GM12874 (cell line): ENCODE results near the gene STK4.
A peak's percentile ranks its signal among the peaks of the same experiment; 100 is the strongest.

Experiments used
- TF ChIP-seq, protein P1 (sequence below): IDR thresholded peaks from 2 replicates; pipeline ENCODE4 v1.5.1; 2011; ENCODE audit warnings: low read depth, mild to moderate bottlenecking, control low read depth, low read length, moderate library complexity; ENCODE audit not compliant: insufficient read depth

Gene STK4

DNA sequence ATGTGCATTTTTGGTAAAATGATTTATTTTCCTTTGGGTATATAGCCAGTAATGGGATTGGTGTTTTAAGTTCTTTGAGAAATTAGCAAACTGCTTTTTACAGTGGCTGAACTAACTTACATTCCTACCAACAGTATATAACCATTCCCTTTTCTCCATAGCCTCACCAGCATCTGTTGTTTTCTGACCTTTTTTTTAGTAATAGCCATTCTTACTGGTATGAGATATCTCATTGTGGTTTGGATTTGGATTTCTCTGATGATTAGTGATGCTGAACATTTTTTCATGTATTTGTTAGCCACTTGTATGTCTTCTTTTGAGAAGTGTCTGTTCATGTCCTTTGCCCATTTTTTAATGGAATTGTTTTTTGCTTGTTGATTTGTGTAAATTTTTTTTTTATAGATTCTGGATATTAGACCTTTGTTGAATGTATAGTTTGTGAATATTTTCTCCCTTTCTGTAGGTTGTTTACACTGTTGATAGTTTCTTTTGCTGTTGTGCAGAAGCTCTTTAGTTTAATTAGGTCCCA is 42.3 kb downstream of the STK4 start:
- TF ChIP-seq, protein P1, sequence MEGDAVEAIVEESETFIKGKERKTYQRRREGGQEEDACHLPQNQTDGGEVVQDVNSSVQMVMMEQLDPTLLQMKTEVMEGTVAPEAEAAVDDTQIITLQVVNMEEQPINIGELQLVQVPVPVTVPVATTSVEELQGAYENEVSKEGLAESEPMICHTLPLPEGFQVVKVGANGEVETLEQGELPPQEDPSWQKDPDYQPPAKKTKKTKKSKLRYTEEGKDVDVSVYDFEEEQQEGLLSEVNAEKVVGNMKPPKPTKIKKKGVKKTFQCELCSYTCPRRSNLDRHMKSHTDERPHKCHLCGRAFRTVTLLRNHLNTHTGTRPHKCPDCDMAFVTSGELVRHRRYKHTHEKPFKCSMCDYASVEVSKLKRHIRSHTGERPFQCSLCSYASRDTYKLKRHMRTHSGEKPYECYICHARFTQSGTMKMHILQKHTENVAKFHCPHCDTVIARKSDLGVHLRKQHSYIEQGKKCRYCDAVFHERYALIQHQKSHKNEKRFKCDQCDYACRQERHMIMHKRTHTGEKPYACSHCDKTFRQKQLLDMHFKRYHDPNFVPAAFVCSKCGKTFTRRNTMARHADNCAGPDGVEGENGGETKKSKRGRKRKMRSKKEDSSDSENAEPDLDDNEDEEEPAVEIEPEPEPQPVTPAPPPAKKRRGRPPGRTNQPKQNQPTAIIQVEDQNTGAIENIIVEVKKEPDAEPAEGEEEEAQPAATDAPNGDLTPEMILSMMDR: no peak

DNA sequence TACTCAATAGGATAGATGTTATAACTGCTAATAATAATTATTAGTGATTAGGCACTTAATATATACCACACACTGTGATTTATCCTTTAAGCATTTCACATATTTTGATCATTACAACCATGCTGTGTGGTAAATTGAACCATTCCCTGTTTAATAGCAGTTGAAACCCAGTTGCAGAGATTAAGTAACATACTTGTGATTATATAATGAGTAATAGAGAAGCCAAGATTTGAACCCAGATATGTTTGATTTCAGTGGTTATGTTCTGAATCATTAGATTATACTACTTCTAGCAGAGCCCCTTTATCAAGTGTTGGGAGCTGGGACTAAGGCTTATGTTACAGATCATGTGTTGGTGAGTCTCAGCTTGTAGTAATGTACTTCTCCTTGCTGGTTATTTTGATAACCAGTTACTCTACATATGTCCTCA is 44.1 kb downstream of the STK4 start:
- TF ChIP-seq, protein P1: no peak

DNA sequence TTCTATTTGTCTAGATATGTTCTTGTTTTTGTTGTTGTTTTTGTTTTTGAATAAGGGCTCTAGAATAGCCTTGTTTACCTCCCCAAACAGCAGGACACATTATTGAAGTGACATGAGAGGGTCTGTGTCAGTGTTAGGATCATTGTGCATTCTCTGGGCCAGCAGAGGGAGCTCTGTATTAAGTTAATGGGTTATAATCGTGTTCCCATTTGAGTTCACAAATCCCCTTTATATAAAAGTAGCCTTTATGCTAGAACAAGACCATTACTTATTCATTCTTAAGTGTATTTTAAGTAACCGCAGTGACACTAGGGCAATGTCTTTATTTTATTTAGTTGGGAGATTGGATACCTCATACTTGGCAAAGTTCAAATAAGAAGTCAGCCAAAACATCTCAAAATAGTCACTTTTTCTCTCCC is 44.8 kb downstream of the STK4 start:
- TF ChIP-seq, protein P1: peak; percentile 54

DNA sequence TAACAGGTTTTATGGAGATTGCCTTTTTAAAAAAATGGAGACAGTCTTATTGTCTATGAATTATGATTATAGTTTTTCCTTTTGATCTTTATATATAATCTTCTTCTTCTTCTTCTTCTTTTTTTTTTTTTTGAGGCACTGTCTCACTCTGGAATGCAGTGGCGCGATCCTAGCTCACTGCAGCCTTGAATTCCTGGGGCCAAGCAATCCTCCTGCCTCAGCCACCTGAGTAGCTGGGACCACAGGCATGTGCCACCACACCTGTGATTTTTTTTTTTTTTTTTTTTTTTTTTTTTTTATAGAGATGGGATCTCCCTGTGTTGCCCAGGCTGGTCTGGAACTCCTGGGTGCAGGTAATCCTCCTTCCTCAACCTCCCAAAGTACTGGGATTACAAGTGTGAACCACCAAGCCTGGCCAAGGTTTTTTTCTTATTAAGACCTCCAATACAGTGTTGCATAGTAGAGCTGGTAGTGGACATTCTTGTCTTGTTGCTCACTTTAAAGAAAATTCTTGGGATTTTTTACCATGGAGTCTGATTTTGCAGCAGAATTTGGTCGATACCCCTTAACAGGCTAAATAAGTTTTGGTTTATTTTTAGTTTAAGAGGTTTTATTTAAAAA is 46.5 kb downstream of the STK4 start:
- TF ChIP-seq, protein P1: no peak

DNA sequence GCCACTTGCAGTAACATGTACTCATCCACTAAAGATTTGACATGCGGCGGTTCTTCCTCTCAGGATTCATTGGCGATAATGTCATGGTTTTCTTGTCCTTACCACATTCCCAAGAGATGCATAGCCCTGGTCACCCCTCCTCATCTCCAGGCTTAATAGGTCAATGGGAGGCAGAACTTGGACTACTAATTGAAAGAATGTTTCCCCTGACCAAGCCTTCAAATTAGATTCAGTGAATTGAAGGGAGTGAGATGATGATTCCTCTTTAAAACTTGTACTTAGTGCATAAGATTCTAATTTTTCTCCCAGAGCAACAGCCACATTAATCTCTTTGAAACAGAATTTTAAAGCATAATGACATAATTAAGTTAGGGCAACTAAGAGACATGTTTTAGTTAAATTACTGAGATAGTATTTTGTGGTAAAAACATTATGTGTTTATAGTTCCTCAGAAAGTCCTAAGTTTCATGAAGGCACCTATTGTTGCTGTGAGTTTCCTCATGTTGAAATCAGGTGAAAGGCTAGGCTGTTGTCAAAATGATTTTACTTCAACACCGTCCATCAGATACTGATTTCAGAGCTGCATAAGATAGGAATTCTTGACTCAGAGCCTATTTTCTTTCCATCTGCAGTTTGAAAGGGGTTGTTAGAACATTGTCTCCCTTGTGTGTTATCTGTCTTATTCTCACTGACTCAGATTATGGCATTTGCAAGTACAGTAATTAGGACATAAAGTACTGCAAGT is 48.5 kb downstream of the STK4 start:
- TF ChIP-seq, protein P1: no peak

DNA sequence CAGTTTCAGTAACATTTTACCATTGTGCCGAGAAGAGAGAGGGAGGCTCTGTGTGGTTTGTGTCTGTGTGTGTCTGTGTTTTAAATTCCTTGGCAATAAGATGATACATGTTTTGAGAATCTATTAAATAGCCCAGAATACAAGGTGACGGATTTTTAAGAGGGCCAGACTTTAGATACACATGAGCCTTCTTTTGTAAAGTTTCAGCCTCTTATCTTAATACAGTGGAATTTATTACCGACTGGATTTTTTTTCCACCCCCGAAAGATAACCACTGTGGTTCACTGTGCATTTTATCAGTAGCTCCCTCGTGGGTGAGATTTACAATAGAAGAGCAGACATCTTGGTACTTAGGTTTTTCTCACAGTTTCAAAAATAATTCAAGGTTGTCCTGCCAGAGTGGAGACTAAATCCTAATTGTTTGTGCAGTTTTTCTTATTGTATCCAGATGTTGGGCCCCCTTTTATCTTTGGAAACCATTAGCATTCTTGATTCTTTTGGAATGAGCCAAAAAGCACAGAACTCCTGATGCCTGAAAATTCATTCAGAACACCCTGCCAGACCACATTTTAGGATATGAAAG is 49.9 kb downstream of the STK4 start:
- TF ChIP-seq, protein P1: no peak

DNA sequence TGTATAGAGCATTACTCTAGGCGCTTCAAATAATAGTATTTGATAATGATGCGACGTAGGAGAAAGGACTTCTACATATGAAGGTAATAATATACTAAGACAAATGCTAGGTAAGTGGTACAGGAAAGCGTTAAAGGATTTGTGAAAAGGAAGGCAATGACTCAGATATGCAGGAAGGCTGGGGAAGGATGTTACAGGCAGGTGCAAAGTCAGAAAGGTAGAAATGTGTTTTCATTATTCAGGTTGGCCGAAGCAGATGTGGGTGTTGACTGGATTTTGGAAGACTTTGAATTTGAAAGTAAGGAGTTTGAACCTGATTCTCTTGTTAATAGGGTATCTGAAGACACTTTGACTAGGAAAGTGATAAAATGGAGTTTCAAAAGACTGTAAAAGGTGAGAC is 51.0 kb downstream of the STK4 start:
- TF ChIP-seq, protein P1: no peak
